Endothelial cell of umbilical vein (primary cell): ENCODE data around the gene VPS8. TPM values are rescaled to one million over a fixed set of nuclear protein-coding genes. Genes with fewer than 3 reads are reported as not detected.

Source experiments
- BruUV-seq: library from RNA; stranded (reverse); fragments of 400-500 nt; replicated peaks from 2 replicates; lab custom pipeline; 2021; lab: Mats Ljungman, UMichigan
- CTCF ChIA-PET: fragments of 300-600, 350-600 bp; sonication (Branson Sonifier 250); formaldehyde crosslinking; loops from one replicate; lab custom pipeline; 2021; ENCODE audit warnings: antibody characterized with exemption, inconsistent platforms; lab: Charles Lee
- POLR2A ChIA-PET: fragments of 300-600, 350-600 bp; sonication (Branson Sonifier 250); formaldehyde crosslinking; loops from one replicate; lab custom pipeline; 2021; ENCODE audit warnings: antibody characterized with exemption, inconsistent platforms; lab: Charles Lee
- DNase-seq: peaks from one replicate; pipeline ENCODE4 v3.0.0-alpha.2; 2011; ENCODE audit warnings: low read depth, low spot score
- FAIRE-seq: peaks from 2 replicates; lab custom pipeline; 2011; peaks lifted over from hg19 to GRCh38; lab: Jason Lieb, UNC
- H2AFZ ChIP-seq: 2 replicates; pipeline ENCODE4 v1.6.0; 2012; ENCODE audit warnings: low read depth, low read length, control low read depth, inconsistent platforms
- H3K27ac ChIP-seq: 2 replicates; pipeline ENCODE4 v1.5.1; 2011; ENCODE audit warnings: low read depth, mild to moderate bottlenecking, control low read depth, low read length, moderate library complexity; ENCODE audit not compliant: insufficient read depth
- H3K27me3 ChIP-seq, 2 experiments: 2 replicates each; pipeline versions ENCODE4 v1.6.0 to v1.6.1; 2011; ENCODE audit warnings: low read length in 2 of 2, mixed read lengths in 1 of 2; ENCODE audit not compliant: control insufficient read depth in 2 of 2, insufficient read depth in 2 of 2
- H3K36me3 ChIP-seq, 2 experiments: 2 replicates in 1 of 2; 3 replicates in 1 of 2; pipeline ENCODE4 v1.5.1; 2011; ENCODE audit warnings: low read length in 2 of 2, mild to moderate bottlenecking in 1 of 2, moderate library complexity in 1 of 2; ENCODE audit not compliant: control insufficient read depth in 2 of 2, insufficient read depth in 2 of 2; ENCODE audit errors: extremely low read depth in 1 of 2
- H3K4me1 ChIP-seq: 3 replicates; pipeline ENCODE4 v1.5.1; 2011; ENCODE audit warnings: mild to moderate bottlenecking, low read length; ENCODE audit not compliant: control insufficient read depth, insufficient read depth; ENCODE audit errors: extremely low read depth
- H3K4me2 ChIP-seq: 2 replicates; pipeline ENCODE4 v1.6.1; 2011; ENCODE audit warnings: low read length, control low read depth, mixed read lengths; ENCODE audit not compliant: insufficient read depth
- H3K4me3 ChIP-seq, 3 experiments: fragments of 200-600 bp in 1 of 3; sonication (generic), shearing (Covaris generic) in 1 of 3; replicated peaks in 1 of 3; 2 replicates each; pipeline ENCODE4 v1.5.1; 2011 to 2016; ENCODE audit warnings: control low read depth in 3 of 3, low read length in 3 of 3, mild to moderate bottlenecking in 2 of 3, inconsistent platforms in 1 of 3, low read depth in 1 of 3, moderate library complexity in 1 of 3; ENCODE audit not compliant: insufficient read depth in 1 of 3
- H3K79me2 ChIP-seq: 2 replicates; pipeline ENCODE4 v1.6.0; 2012; ENCODE audit warnings: low read length, inconsistent platforms; ENCODE audit not compliant: control insufficient read depth, insufficient read depth
- H3K9ac ChIP-seq: replicated peaks from 2 replicates; pipeline ENCODE3; 2011; ENCODE audit warnings: low read length, control low read depth; ENCODE audit not compliant: insufficient read depth; ENCODE audit errors: extremely low read depth
- H3K9me1 ChIP-seq: replicated peaks from 3 replicates; pipeline ENCODE4 v1.6.0; 2011; ENCODE audit warnings: mild to moderate bottlenecking, low read length; ENCODE audit not compliant: control insufficient read depth, insufficient read depth; ENCODE audit errors: extremely low read depth
- H3K9me3 ChIP-seq: replicated peaks from 2 replicates; pipeline ENCODE4 v1.5.1; 2012; ENCODE audit warnings: low read length, inconsistent platforms; ENCODE audit not compliant: control insufficient read depth, insufficient read depth
- H4K20me1 ChIP-seq: replicated peaks from 2 replicates; pipeline ENCODE3; 2011; ENCODE audit warnings: mild to moderate bottlenecking, low read length; ENCODE audit not compliant: control insufficient read depth, insufficient read depth; ENCODE audit errors: extremely low read depth
- CTCF ChIP-seq, 2 donors: IDR thresholded peaks; 1 replicate in 1 of 2; 2 replicates in 1 of 2; pipeline ENCODE4 v1.5.1; 2011; ENCODE audit warnings: low read length in 2 of 2, mild to moderate bottlenecking in 2 of 2, moderate library complexity in 2 of 2, control low read depth in 1 of 2, inconsistent platforms in 1 of 2, low read depth in 1 of 2; ENCODE audit not compliant: insufficient read depth in 1 of 2; ENCODE audit errors: extremely low read depth in 1 of 2
- EZH2 ChIP-seq: IDR thresholded peaks from 2 replicates; pipeline ENCODE4 v1.6.1; 2012; ENCODE audit warnings: borderline replicate concordance, low read depth, mild to moderate bottlenecking, moderate library complexity, low read length, inconsistent platforms; ENCODE audit not compliant: severe bottlenecking
- FOS ChIP-seq: IDR thresholded peaks from 2 replicates; pipeline ENCODE4 v1.6.1; 2011; ENCODE audit warnings: mild to moderate bottlenecking, low read length, moderate library complexity, borderline replicate concordance; ENCODE audit not compliant: insufficient read depth
- GATA2 ChIP-seq: IDR thresholded peaks from 2 replicates; pipeline ENCODE4 v1.7.0; 2011; ENCODE audit warnings: low read depth, mild to moderate bottlenecking, moderate library complexity, mixed read lengths, low read length; ENCODE audit not compliant: insufficient read length, insufficient read depth
- JUN ChIP-seq: IDR thresholded peaks from 2 replicates; pipeline ENCODE4 v1.6.1; 2011; ENCODE audit warnings: borderline replicate concordance, low read depth; ENCODE audit not compliant: insufficient read length, insufficient read depth
- MAX ChIP-seq: IDR thresholded peaks from 2 replicates; pipeline ENCODE4 v1.6.1; 2011; ENCODE audit not compliant: insufficient read depth, insufficient read length
- MYC ChIP-seq: IDR thresholded peaks from one replicate; pipeline ENCODE4 v1.6.1; 2011; ENCODE audit warnings: mild to moderate bottlenecking, low read depth, low read length
- POLR2A ChIP-seq: IDR thresholded peaks from 2 replicates; pipeline ENCODE4 v1.6.1; 2012; ENCODE audit warnings: low read depth, mild to moderate bottlenecking, control low read depth, low read length
- POLR2AphosphoS5 ChIP-seq: IDR thresholded peaks from 2 replicates; pipeline ENCODE4 v1.6.1; 2012; ENCODE audit warnings: low read depth, mild to moderate bottlenecking, control low read depth, low read length, moderate library complexity; ENCODE audit not compliant: insufficient read depth
- dilution Hi-C: fragments of 300-500 bp; cut with MboI; formaldehyde crosslinking; loops from one replicate; pipeline ENCODE4 v1.15.0; 2019; ENCODE audit warnings: low sequenced_read_pairs; ENCODE audit not compliant: extremely low pct_ligation_motif_present
- intact Hi-C: fragments of 100-400 bp; cut with micrococcal nuclease; formaldehyde crosslinking; loops from one replicate; pipeline ENCODE4 v1.10.0; 2022
- polyA plus RNA-seq, 4 experiments: library from polyadenylated mRNA; depleted of rRNA in 3 of 4; stranded (reverse) in 3 of 4; unstranded in 1 of 4; fragments of >200 nt; gene quantifications; 2 replicates each; pipeline versions ENCODE4 v1.2.1 to v1.2.3, GENCODE V29; 2011 to 2012; ENCODE audit warnings: missing spikeins in 1 of 4
- total RNA-seq: library from RNA; stranded (reverse); gene quantifications from 2 replicates; pipeline ENCODE4 v1.2.3, GENCODE V29; 2021

Gene VPS8
- total and polyA plus RNA-seq, 2 donors (not counting 3 experiments of a cell fraction or from before 2014, with no cell fraction given): 13.7 to 51.6 TPM

GRCh38 chr3:184953401-184953800 lies 141.4 kb downstream of the VPS8 start:
- H2AFZ ChIP-seq: no peak overlapping the region
- H3K4me2 ChIP-seq: no peak overlapping the region
- no peaks in the 10 kb centered on the region for H3K9me3 ChIP-seq
- no peak overlapping the region for H3K27ac ChIP-seq
- peaks cover 0 to 4% of the 10 kb centered on the region in 2 experiments for H3K36me3 ChIP-seq
- FAIRE-seq (no peak), DNase-seq (no peak)
- no peaks in the 10 kb centered on the region for H3K27me3 ChIP-seq
- H3K4me1 ChIP-seq: no peaks in the 10 kb centered on the region
- intact Hi-C loops: no loop called here
- TF ChIP-seq EZH2 (no peak), MYC (no peak), JUN (no peak), CTCF (IDR thresholded peaks at IDR 0.05; ENCODE audit: extremely low read depth in 1 of 2, insufficient read depth in 1 of 2, low read depth in 1 of 2, low read length in 2 of 2) (no peak), GATA2 (no peak), POLR2AphosphoS5 (no peak), FOS (no peak), POLR2A (no peak), MAX (no peak)
- H3K9me1 ChIP-seq: no peaks in the 10 kb centered on the region
- no peak overlapping the region for H3K4me3 ChIP-seq
- H4K20me1 ChIP-seq: no peaks in the 10 kb centered on the region
- POLR2A ChIA-PET: no interaction called here
- no TSS peak for BruUV-seq
- CTCF ChIA-PET: interaction anchor here (1.2 kb wide), 1 partner anchor 223 kb away, joined by 3 read pairs; no protein-coding TSS in a partner anchor
- H3K79me2 ChIP-seq: no peaks in the 10 kb centered on the region
- dilution Hi-C loops: no loop called here
- no peak overlapping the region for H3K9ac ChIP-seq
